Neuronal stem cell (in vitro differentiated cells): ENCODE data around the gene TBL1Y.

ENCODE experiments used
- DNase-seq: peaks from one replicate; pipeline ENCODE4 v3.0.0-alpha.2; 2013; ENCODE audit warnings: low spot score
- H2AFZ ChIP-seq: one replicate; pipeline ENCODE4 v1.6.1; 2013; ENCODE audit warnings: mild to moderate bottlenecking, low read length, inconsistent platforms
- H2AK5ac ChIP-seq: 2 replicates; pipeline ENCODE4 v1.6.1; 2013; ENCODE audit warnings: low read depth, mild to moderate bottlenecking, inconsistent platforms, low read length, moderate library complexity, mixed read lengths
- H2BK120ac ChIP-seq: 2 replicates; pipeline ENCODE4 v1.6.1; 2013; ENCODE audit warnings: low read depth, mild to moderate bottlenecking, inconsistent platforms, low read length, moderate library complexity, mixed read lengths
- H2BK12ac ChIP-seq: one replicate; pipeline ENCODE4 v1.6.1; 2013; ENCODE audit warnings: low read length, inconsistent platforms
- H2BK15ac ChIP-seq: 2 replicates; pipeline ENCODE4 v1.6.1; 2013; ENCODE audit warnings: mild to moderate bottlenecking, low read length, inconsistent platforms, mixed read lengths
- H2BK5ac ChIP-seq: one replicate; pipeline ENCODE4 v1.6.1; 2013; ENCODE audit warnings: inconsistent platforms, mild to moderate bottlenecking, low read length, moderate library complexity
- H3K14ac ChIP-seq: one replicate; pipeline ENCODE4 v1.6.1; 2013; ENCODE audit warnings: low read length, inconsistent platforms
- H3K18ac ChIP-seq: 2 replicates; pipeline ENCODE4 v1.6.1; 2013; ENCODE audit warnings: low read length, inconsistent platforms
- H3K23ac ChIP-seq: 2 replicates; pipeline ENCODE4 v1.6.1; 2013; ENCODE audit warnings: low read depth, mild to moderate bottlenecking, mixed read lengths, low read length, inconsistent platforms; ENCODE audit not compliant: poor library complexity
- H3K27ac ChIP-seq: replicated peaks from 3 replicates; pipeline ENCODE4 v1.5.1; 2013; ENCODE audit warnings: low read length, inconsistent platforms
- H3K27me3 ChIP-seq, 3 experiments: 2 replicates each; pipeline ENCODE4 v1.6.1; 2013; ENCODE audit warnings: low read length in 3 of 3, mild to moderate bottlenecking in 2 of 3, inconsistent platforms in 1 of 3, low read depth in 1 of 3, mixed read lengths in 1 of 3, moderate library complexity in 1 of 3; ENCODE audit not compliant: control insufficient read depth in 3 of 3, insufficient read depth in 3 of 3
- H3K36me3 ChIP-seq, 2 donors: replicated peaks in 1 of 2; 2 replicates each; pipeline ENCODE4 v1.6.1; 2013; ENCODE audit warnings: low read length in 2 of 2; ENCODE audit not compliant: control insufficient read depth in 2 of 2, insufficient read depth in 2 of 2
- H3K4ac ChIP-seq: 2 replicates; pipeline ENCODE4 v1.6.1; 2013; ENCODE audit warnings: inconsistent platforms, mild to moderate bottlenecking, low read length, moderate library complexity
- H3K4me1 ChIP-seq, 2 donors: 1 replicate in 1 of 2; 2 replicates in 1 of 2; pipeline ENCODE4 v1.6.1; 2013; ENCODE audit warnings: low read length in 2 of 2, low read depth in 1 of 2; ENCODE audit not compliant: control insufficient read depth in 2 of 2, insufficient read depth in 1 of 2
- H3K4me2 ChIP-seq: one replicate; pipeline ENCODE4 v1.6.1; 2013; ENCODE audit warnings: mild to moderate bottlenecking, low read length, inconsistent platforms; ENCODE audit not compliant: insufficient read depth, poor library complexity, severe bottlenecking
- H3K4me3 ChIP-seq, 2 donors: 2 replicates each; pipeline ENCODE4 v1.5.1; 2013; ENCODE audit warnings: low read length in 2 of 2, mild to moderate bottlenecking in 2 of 2, inconsistent platforms in 1 of 2, moderate library complexity in 1 of 2
- H3K79me1 ChIP-seq: one replicate; pipeline ENCODE4 v1.6.1; 2013; ENCODE audit warnings: low read depth, mild to moderate bottlenecking, inconsistent platforms, low read length, moderate library complexity
- H3K9ac ChIP-seq: one replicate; pipeline ENCODE4 v1.6.1; 2013; ENCODE audit warnings: mild to moderate bottlenecking, low read depth, low read length, inconsistent platforms; ENCODE audit not compliant: poor library complexity
- H3K9me3 ChIP-seq, 2 donors: replicated peaks in 1 of 2; 2 replicates each; pipeline versions ENCODE3 to v1.6.1; 2013; ENCODE audit warnings: low read length in 2 of 2, mild to moderate bottlenecking in 2 of 2, inconsistent platforms in 1 of 2, low read depth in 1 of 2, mixed read lengths in 1 of 2, moderate library complexity in 1 of 2; ENCODE audit not compliant: control insufficient read depth in 2 of 2, insufficient read depth in 1 of 2
- H4K8ac ChIP-seq: one replicate; pipeline ENCODE4 v1.6.1; 2013; ENCODE audit warnings: low read depth, mild to moderate bottlenecking, inconsistent platforms, low read length, moderate library complexity
- H4K91ac ChIP-seq: one replicate; pipeline ENCODE4 v1.6.1; 2013; ENCODE audit warnings: low read length, low read depth, mild to moderate bottlenecking, inconsistent platforms; ENCODE audit not compliant: poor library complexity
- whole genome bisulfite sequencing, 2 donors: extraction: QIAGEN DNeasy Blood & Tissue Kit; methylation state at CpG; one replicate each; pipeline ENCODE4 v1.1.7; 2013; ENCODE audit warnings: missing lambda C conversion rate in 2 of 2, mixed read lengths in 1 of 2; ENCODE audit not compliant: insufficient read length in 2 of 2, insufficient replicate concordance in 1 of 2; ENCODE audit errors: extremely low coverage in 2 of 2; 5-methylcytosine and 5-hydroxymethylcytosine counted together

The TBL1Y gene

GRCh38 chrY:7016521-7016920 is 106.0 kb downstream of the TBL1Y start:
- H3K27me3 ChIP-seq: no peaks in the 10 kb centered on the region
- no peak overlapping the region for H2BK5ac ChIP-seq

GRCh38 chrY:7017244-7018080 is 107.0 kb downstream of the TBL1Y start:
- no peaks in the 10 kb centered on the region for H3K4me1 ChIP-seq
- H3K4me3 ChIP-seq: no peak overlapping the region
- H3K27ac ChIP-seq: no peak overlapping the region
- no peak overlapping the region for H2BK12ac ChIP-seq
- no peak overlapping the region for H3K4me2 ChIP-seq
- H4K91ac ChIP-seq: no peak overlapping the region
- DNase-seq: no peak
- no peak overlapping the region for H3K4ac ChIP-seq
- H3K9me3 ChIP-seq: no peaks in the 10 kb centered on the region
- no peak overlapping the region for H2AK5ac ChIP-seq
- no peak overlapping the region for H2BK5ac ChIP-seq
- no peaks in the 10 kb centered on the region for H3K27me3 ChIP-seq
- no peak overlapping the region for H3K23ac ChIP-seq
- WGBS, 2 donors: no CpG with 5 or more reads among the region's 6 CpGs
- no peak overlapping the region for H3K14ac ChIP-seq
- no peak overlapping the region for H3K18ac ChIP-seq
- H3K79me1 ChIP-seq: no peaks in the 10 kb centered on the region
- no peak overlapping the region for H2BK15ac ChIP-seq
- H4K8ac ChIP-seq: no peak overlapping the region
- no peak overlapping the region for H3K9ac ChIP-seq
- H3K36me3 ChIP-seq: no peaks in the 10 kb centered on the region
- H2BK120ac ChIP-seq: no peak overlapping the region
- no peak overlapping the region for H2AFZ ChIP-seq

More at GRCh38 chrY:7016521-7016920, 106.0 kb downstream of the TBL1Y start:
- no peak overlapping the region for H2BK120ac ChIP-seq
- no peak overlapping the region for H3K4me2 ChIP-seq
- no peaks in the 10 kb centered on the region for H3K36me3 ChIP-seq
- H3K79me1 ChIP-seq: no peaks in the 10 kb centered on the region
- no CpG with 5 or more reads among the region's 4 CpGs for WGBS, 2 donors
- H4K91ac ChIP-seq: no peak overlapping the region
- H3K9me3 ChIP-seq: no peaks in the 10 kb centered on the region
- DNase-seq: no peak
- H3K14ac ChIP-seq: no peak overlapping the region
- no peaks in the 10 kb centered on the region for H3K4me1 ChIP-seq
- no peak overlapping the region for H3K27ac ChIP-seq
- no peak overlapping the region for H3K23ac ChIP-seq
- H3K4me3 ChIP-seq: no peak overlapping the region
- H3K18ac ChIP-seq: no peak overlapping the region
- H2AK5ac ChIP-seq: no peak overlapping the region
- no peak overlapping the region for H3K4ac ChIP-seq
- no peak overlapping the region for H2BK12ac ChIP-seq
- H4K8ac ChIP-seq: no peak overlapping the region
- no peak overlapping the region for H2AFZ ChIP-seq
- no peak overlapping the region for H2BK15ac ChIP-seq
- no peak overlapping the region for H3K9ac ChIP-seq

GRCh38 chrY:7039037-7039436 is 128.5 kb downstream of the TBL1Y start:
- Histone ChIP-seq H3K27ac (no peak overlapping the region), H2BK120ac (no peak overlapping the region), H2BK5ac (no peak overlapping the region), H2BK15ac (no peak overlapping the region), H3K79me1 (no peaks in the 10 kb centered on the region), H3K4me3 (no peak overlapping the region), H3K4ac (no peak overlapping the region), H3K9me3 (no peaks in the 10 kb centered on the region), H2BK12ac (no peak overlapping the region), H4K91ac (no peak overlapping the region), H3K4me2 (no peak overlapping the region), H2AFZ (no peak overlapping the region), H3K9ac (no peak overlapping the region), H3K4me1 (no peaks in the 10 kb centered on the region), H3K14ac (no peak overlapping the region), H4K8ac (no peak overlapping the region), H3K36me3 (no peaks in the 10 kb centered on the region), H3K23ac (no peak overlapping the region), H2AK5ac (no peak overlapping the region), H3K27me3 (no peaks in the 10 kb centered on the region), H3K18ac (no peak overlapping the region)
- DNase-seq: no peak

GRCh38 chrY:7040662-7041061 is 130.2 kb downstream of the TBL1Y start:
- no peak overlapping the region for H4K91ac ChIP-seq
- WGBS, 2 donors: no CpG with 5 or more reads among the region's 5 CpGs
- H3K4ac ChIP-seq: no peak overlapping the region
- no peak overlapping the region for H2AFZ ChIP-seq
- H2BK15ac ChIP-seq: no peak overlapping the region
- no peak overlapping the region for H3K4me3 ChIP-seq
- DNase-seq: no peak
- H2BK5ac ChIP-seq: no peak overlapping the region
- no peak overlapping the region for H3K14ac ChIP-seq
- no peak overlapping the region for H2BK12ac ChIP-seq
- H3K27me3 ChIP-seq: no peaks in the 10 kb centered on the region
- H3K4me2 ChIP-seq: no peak overlapping the region
- no peak overlapping the region for H3K9ac ChIP-seq
- H3K79me1 ChIP-seq: no peaks in the 10 kb centered on the region
- H2BK120ac ChIP-seq: no peak overlapping the region
- no peaks in the 10 kb centered on the region for H3K4me1 ChIP-seq
- no peak overlapping the region for H3K27ac ChIP-seq
- H4K8ac ChIP-seq: no peak overlapping the region
- no peak overlapping the region for H2AK5ac ChIP-seq
- H3K18ac ChIP-seq: no peak overlapping the region
- no peaks in the 10 kb centered on the region for H3K9me3 ChIP-seq
- no peaks in the 10 kb centered on the region for H3K36me3 ChIP-seq
- H3K23ac ChIP-seq: no peak overlapping the region
